Activated CD4-positive, alpha-beta T cell treated with anti-CD3 and anti-CD28 coated beads, Interleukin-2, amount 10 ng/mL, durations not matched to agents 24 days and 14 days (primary cell): ENCODE results near the gene ITPR2. TPM values are rescaled to one million over a fixed set of nuclear protein-coding genes. Genes with fewer than 3 reads are reported as not detected.

Experiments used
- DNase-seq: peaks from one replicate; pipeline ENCODE4 v3.0.0; 2022
- H3K27ac Mint-ChIP-seq: one replicate; pipeline ENCODE4 v1.8.0; 2022; ENCODE audit warnings: mild to moderate bottlenecking, mixed read lengths
- H3K27me3 Mint-ChIP-seq: one replicate; pipeline ENCODE4 v1.8.0; 2022; ENCODE audit warnings: mixed read lengths
- H3K36me3 Mint-ChIP-seq: one replicate; pipeline ENCODE4 v1.8.0; 2022; ENCODE audit warnings: low read depth, mild to moderate bottlenecking, mixed read lengths
- H3K4me1 Mint-ChIP-seq: one replicate; pipeline ENCODE4 v1.8.0; 2021; ENCODE audit warnings: mixed read lengths
- H3K4me3 Mint-ChIP-seq: one replicate; pipeline ENCODE4 v1.8.0; 2022; ENCODE audit warnings: mild to moderate bottlenecking, moderate library complexity, mixed read lengths
- H3K9me3 Mint-ChIP-seq: one replicate; pipeline ENCODE4 v1.8.0; 2021; ENCODE audit warnings: mixed read lengths
- intact Hi-C: fragments of 100-400 bp; cut with micrococcal nuclease; formaldehyde crosslinking; loops from one replicate; pipeline ENCODE4 v1.15.1; 2023
- total RNA-seq: library from RNA; stranded (reverse); gene quantifications from 2 replicates; pipeline ENCODE4 v1.2.3, GENCODE V29; 2022

Gene ITPR2
- total RNA-seq, 1 donor from 2014 or later: 46.0 TPM

GRCh38 chr12:26823390-26823789, 9.6 kb downstream of the ITPR2 start:
- peaks cover 26% of the 10 kb centered on the region for H3K4me1 Mint-ChIP-seq
- peaks cover 17% of the 10 kb centered on the region for H3K36me3 Mint-ChIP-seq
- H3K4me3 Mint-ChIP-seq: no peak overlapping the region
- H3K27me3 Mint-ChIP-seq: no peaks in the 10 kb centered on the region
- H3K9me3 Mint-ChIP-seq: peaks cover 3% of the 10 kb centered on the region
- no peak for DNase-seq
- intact Hi-C loops: no loop called here
- no peak overlapping the region for H3K27ac Mint-ChIP-seq

DNA sequence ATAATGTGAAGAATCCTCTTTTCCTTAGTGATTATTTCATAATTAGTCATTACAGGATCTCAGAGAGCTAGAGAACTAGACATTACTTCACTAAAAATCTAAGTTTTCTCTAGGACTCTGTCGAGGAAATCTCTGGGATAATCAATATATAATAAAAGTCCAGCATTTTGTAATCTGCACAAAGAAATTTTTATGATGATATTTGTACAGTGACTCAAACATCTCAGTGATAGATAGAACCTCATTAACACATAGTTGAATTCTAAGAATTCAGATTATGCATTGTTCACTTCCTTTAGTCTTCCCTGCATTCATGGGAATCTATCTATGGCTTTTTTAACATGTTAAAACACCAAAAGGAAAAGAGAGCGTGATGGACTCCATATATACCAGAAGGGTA, 11.0 kb downstream of the ITPR2 start:
- Mint-ChIP-seq H3K4me3 (no peak overlapping the region), H3K4me1 (peaks cover 22% of the 10 kb centered on the region), H3K9me3 (peaks cover 3% of the 10 kb centered on the region), H3K36me3 (peaks cover 19% of the 10 kb centered on the region), H3K27ac (no peak overlapping the region), H3K27me3 (no peaks in the 10 kb centered on the region)
- DNase-seq: no peak
- intact Hi-C loops: no loop called here

DNA sequence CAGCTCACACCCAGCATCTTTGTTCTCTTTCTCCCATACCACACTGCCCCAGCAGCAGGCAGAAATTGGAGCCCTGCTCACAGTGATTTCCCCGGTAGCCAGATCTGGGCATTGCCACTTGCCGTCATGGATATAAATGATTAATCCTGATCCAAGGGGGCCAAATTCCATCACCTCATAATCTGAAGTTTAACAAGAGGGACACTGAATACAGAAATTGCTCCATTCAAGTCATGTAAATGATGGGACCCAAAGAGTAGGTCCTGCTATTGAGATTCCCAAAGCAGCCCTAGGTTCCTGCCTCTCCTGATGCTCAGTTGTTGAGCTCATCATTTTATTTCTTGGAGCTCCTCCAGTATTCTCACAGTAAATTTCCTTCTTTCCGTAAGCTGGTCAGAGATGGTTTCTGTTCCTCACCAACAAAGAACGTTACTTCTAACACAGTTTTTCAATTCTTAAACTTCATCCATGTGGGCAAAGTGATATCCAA, 11.7 kb downstream of the ITPR2 start:
- intact Hi-C loops: no loop called here
- DNase-seq: no peak
- Mint-ChIP-seq H3K27me3 (no peaks in the 10 kb centered on the region), H3K27ac (no peak overlapping the region), H3K4me1 (peaks cover 16% of the 10 kb centered on the region), H3K9me3 (peaks cover 3% of the 10 kb centered on the region), H3K36me3 (peaks cover 12% of the 10 kb centered on the region), H3K4me3 (no peak overlapping the region)

GRCh38 chr12:26818636-26819035, 14.4 kb downstream of the ITPR2 start:
- intact Hi-C loops: no loop called here
- Mint-ChIP-seq H3K4me1 (peaks cover 10% of the 10 kb centered on the region), H3K27ac (no peak overlapping the region), H3K4me3 (no peak overlapping the region), H3K36me3 (peaks cover 9% of the 10 kb centered on the region), H3K27me3 (no peaks in the 10 kb centered on the region), H3K9me3 (peaks cover 3% of the 10 kb centered on the region)
- DNase-seq: no peak

GRCh38 chr12:26818201-26818600, 14.8 kb downstream of the ITPR2 start:
- peaks cover 11% of the 10 kb centered on the region for H3K36me3 Mint-ChIP-seq
- H3K4me3 Mint-ChIP-seq: no peak overlapping the region
- H3K4me1 Mint-ChIP-seq: peaks cover 7% of the 10 kb centered on the region
- no peaks in the 10 kb centered on the region for H3K27me3 Mint-ChIP-seq
- intact Hi-C loops: no loop called here
- H3K9me3 Mint-ChIP-seq: peaks cover 3% of the 10 kb centered on the region
- DNase-seq: no peak
- H3K27ac Mint-ChIP-seq: no peak overlapping the region

DNA sequence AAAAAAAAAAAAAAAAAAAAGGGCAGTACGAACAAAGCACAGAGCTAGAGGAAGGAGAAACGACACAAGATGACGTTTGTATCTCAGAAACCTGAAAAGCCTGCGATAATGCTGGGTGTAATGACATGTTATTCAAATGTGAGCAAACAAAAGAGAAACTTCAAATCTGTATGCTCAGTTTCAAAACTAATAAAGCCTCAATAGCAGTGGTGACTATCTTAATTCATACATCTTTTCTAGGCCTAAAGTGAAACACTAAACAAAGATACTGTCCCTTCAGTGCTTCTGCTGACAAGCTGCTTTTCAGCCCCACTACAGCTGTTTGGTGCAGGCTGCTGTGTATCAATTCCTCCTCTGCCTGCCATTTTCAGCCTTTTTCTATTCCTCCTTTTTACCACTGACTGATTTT, 15.8 kb downstream of the ITPR2 start:
- DNase-seq: no peak
- intact Hi-C loops: no loop called here
- H3K4me1 Mint-ChIP-seq: peaks cover 7% of the 10 kb centered on the region
- no peaks in the 10 kb centered on the region for H3K27me3 Mint-ChIP-seq
- peaks cover 12% of the 10 kb centered on the region for H3K36me3 Mint-ChIP-seq
- H3K9me3 Mint-ChIP-seq: peaks cover 3% of the 10 kb centered on the region
- peak overlapping the region; percentile 28 for H3K27ac Mint-ChIP-seq
- H3K4me3 Mint-ChIP-seq: no peak overlapping the region

- DNase-seq: no peak
- H3K36me3 Mint-ChIP-seq: peaks cover 10% of the 10 kb centered on the region
- no peaks in the 10 kb centered on the region for H3K27me3 Mint-ChIP-seq
- H3K4me1 Mint-ChIP-seq: peaks cover 16% of the 10 kb centered on the region
- H3K4me3 Mint-ChIP-seq: no peak overlapping the region
- intact Hi-C loops: no loop called here
- no peaks in the 10 kb centered on the region for H3K9me3 Mint-ChIP-seq
- no peak overlapping the region for H3K27ac Mint-ChIP-seq
Observed at GRCh38 chr12:26813812-26814211, 19.2 kb downstream of the ITPR2 start.

DNA sequence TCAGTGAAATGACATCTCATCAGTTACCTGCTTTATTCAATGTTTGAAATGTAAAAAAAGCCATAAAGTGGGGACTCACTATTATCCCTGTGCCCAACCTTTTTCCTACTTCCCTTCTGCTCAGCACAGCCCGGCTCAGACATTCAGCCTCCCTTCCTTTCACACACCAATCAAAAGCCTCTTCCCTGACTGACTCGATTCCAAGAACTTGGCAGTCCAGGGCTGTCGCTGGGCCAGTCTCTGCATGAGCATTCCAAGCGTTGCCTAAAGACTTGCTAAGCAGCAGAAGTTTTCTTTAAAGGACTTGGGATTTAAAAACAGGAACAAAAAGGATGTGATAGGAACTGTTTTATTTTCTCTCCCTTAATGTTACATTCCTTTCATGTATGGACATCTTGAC, 22.7 kb downstream of the ITPR2 start:
- Mint-ChIP-seq H3K27ac (no peak overlapping the region), H3K4me1 (peaks cover 24% of the 10 kb centered on the region)
- DNase-seq: no peak

GRCh38 chr12:26809611-26810285, 23.2 kb downstream of the ITPR2 start:
- peaks cover 18% of the 10 kb centered on the region for H3K36me3 Mint-ChIP-seq
- H3K27ac Mint-ChIP-seq: no peak overlapping the region
- no peaks in the 10 kb centered on the region for H3K27me3 Mint-ChIP-seq
- peaks cover 24% of the 10 kb centered on the region for H3K4me1 Mint-ChIP-seq
- intact Hi-C loops: loop anchor here (2.0 kb wide), 1 partner anchor 61 kb away; no protein-coding TSS in a partner anchor
- no peaks in the 10 kb centered on the region for H3K9me3 Mint-ChIP-seq
- DNase-seq: no peak
- H3K4me3 Mint-ChIP-seq: no peak overlapping the region

More for the DNA sequence above, 22.7 kb downstream of the ITPR2 start:
- H3K27me3 Mint-ChIP-seq: no peaks in the 10 kb centered on the region
- H3K36me3 Mint-ChIP-seq: peaks cover 18% of the 10 kb centered on the region
- H3K9me3 Mint-ChIP-seq: no peaks in the 10 kb centered on the region
- intact Hi-C loops: no loop called here
- no peak overlapping the region for H3K4me3 Mint-ChIP-seq

- intact Hi-C loops: loop anchor here (1.0 to 2.0 kb wide), 2 partner anchors 20 to 60 kb away; no protein-coding TSS in a partner anchor
- H3K4me1 Mint-ChIP-seq: peaks cover 28% of the 10 kb centered on the region
- H3K27ac Mint-ChIP-seq: peak overlapping the region; percentile 52
- peaks cover 17% of the 10 kb centered on the region for H3K36me3 Mint-ChIP-seq
- DNase-seq: no peak
- no peak overlapping the region for H3K4me3 Mint-ChIP-seq
- H3K27me3 Mint-ChIP-seq: no peaks in the 10 kb centered on the region
- no peaks in the 10 kb centered on the region for H3K9me3 Mint-ChIP-seq
Observed at GRCh38 chr12:26808766-26809476, 24.1 kb downstream of the ITPR2 start.

DNA sequence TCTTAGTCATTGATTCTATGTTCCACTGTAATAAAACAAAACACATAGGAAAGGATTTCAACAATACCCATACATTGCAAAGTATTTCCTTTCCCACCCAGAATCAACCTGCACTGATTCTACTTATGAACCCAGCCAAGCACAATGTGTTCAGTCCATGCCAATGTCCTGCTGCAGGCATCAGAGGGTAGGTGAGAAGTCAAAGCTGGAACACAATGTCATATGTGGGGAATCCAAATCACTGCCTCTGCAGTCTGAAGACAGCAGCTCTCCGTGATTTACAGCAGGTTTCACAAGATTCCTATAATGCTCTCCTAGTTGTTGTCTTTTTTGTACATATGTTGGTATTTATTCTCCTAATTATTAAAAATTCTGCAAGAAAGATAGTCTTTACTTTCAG, 25.7 kb downstream of the ITPR2 start:
- Mint-ChIP-seq H3K36me3 (peaks cover 11% of the 10 kb centered on the region), H3K4me3 (no peak overlapping the region), H3K27me3 (no peaks in the 10 kb centered on the region), H3K27ac (no peak overlapping the region), H3K4me1 (peaks cover 33% of the 10 kb centered on the region), H3K9me3 (no peaks in the 10 kb centered on the region)
- intact Hi-C loops: no loop called here
- no peak for DNase-seq

DNA sequence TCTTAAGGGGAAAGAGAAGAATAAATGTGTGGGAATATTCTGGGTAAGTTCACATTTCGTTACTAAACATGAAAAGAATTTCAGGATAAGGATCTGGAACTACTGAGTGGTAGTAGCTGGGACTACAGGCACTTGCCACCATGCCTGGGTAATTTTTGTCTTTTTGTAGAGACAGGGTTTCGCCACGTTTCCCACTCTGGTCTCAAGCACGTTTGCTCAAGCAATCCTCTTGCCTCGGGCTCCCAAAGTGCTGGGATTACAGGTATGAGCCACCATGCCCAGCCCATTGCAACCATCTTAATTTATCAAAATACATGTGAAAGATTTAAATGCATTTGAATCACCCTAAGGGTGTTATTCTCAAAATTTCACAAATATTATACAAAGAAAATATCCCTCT, 26.4 kb downstream of the ITPR2 start:
- Mint-ChIP-seq H3K9me3 (no peaks in the 10 kb centered on the region), H3K27me3 (no peaks in the 10 kb centered on the region), H3K27ac (no peak overlapping the region), H3K4me3 (no peak overlapping the region), H3K4me1 (peaks cover 34% of the 10 kb centered on the region), H3K36me3 (peaks cover 11% of the 10 kb centered on the region)
- DNase-seq: no peak
- intact Hi-C loops: no loop called here

GRCh38 chr12:26805401-26805971, 27.5 kb downstream of the ITPR2 start:
- no peak for DNase-seq
- Mint-ChIP-seq H3K27ac (no peak overlapping the region), H3K4me1 (peaks cover 34% of the 10 kb centered on the region), H3K4me3 (no peak overlapping the region), H3K9me3 (no peaks in the 10 kb centered on the region), H3K36me3 (peaks cover 16% of the 10 kb centered on the region), H3K27me3 (no peaks in the 10 kb centered on the region)
- intact Hi-C loops: no loop called here

- Mint-ChIP-seq H3K9me3 (no peaks in the 10 kb centered on the region), H3K4me1 (peaks cover 21% of the 10 kb centered on the region), H3K27ac (peak overlapping the region; percentile 32), H3K27me3 (no peaks in the 10 kb centered on the region), H3K4me3 (no peak overlapping the region), H3K36me3 (peaks cover 17% of the 10 kb centered on the region)
- no peak for DNase-seq
- intact Hi-C loops: no loop called here
Observed at GRCh38 chr12:26803552-26803951, 29.4 kb downstream of the ITPR2 start.
